HL-60 (cell line): ENCODE measurements around the gene ENTPD7.
A peak's percentile ranks its signal among the peaks of the same experiment; 100 is the strongest.

Experiments
- DNase-seq, 2 experiments: peaks; one replicate each; pipeline ENCODE4 v3.0.0-alpha.2; 2010 to 2020; ENCODE audit warnings: low read depth in 1 of 2, low spot score in 1 of 2
- H3K27ac ChIP-seq: fragments of 250-450 bp; sonication (Bioruptor Pico); replicated peaks from 2 replicates; pipeline ENCODE4 v1.5.1; 2020; ENCODE audit warnings: mild to moderate bottlenecking, moderate library complexity
- H3K27me3 ChIP-seq: fragments of 250-450 bp; sonication (Bioruptor Pico); 2 replicates; pipeline ENCODE4 v1.5.1; 2021; ENCODE audit warnings: mild to moderate bottlenecking, moderate library complexity; ENCODE audit not compliant: insufficient read depth, poor library complexity, severe bottlenecking
- H3K4me3 ChIP-seq: replicated peaks from 2 replicates; pipeline ENCODE4 v1.5.1; 2011; ENCODE audit warnings: mild to moderate bottlenecking, control low read depth, low read length; ENCODE audit not compliant: insufficient read depth
- CTCF ChIP-seq: IDR thresholded peaks from one replicate; pipeline ENCODE4 v1.5.1; 2011; ENCODE audit warnings: low read length, control low read depth, inconsistent platforms; ENCODE audit not compliant: insufficient read depth
- GABPA ChIP-seq: IDR thresholded peaks from 2 replicates; pipeline ENCODE4 v1.6.1; 2012; ENCODE audit warnings: low read depth
- POLR2AphosphoS5 ChIP-seq: IDR thresholded peaks from 2 replicates; pipeline ENCODE4 v1.6.1; 2012; ENCODE audit warnings: low read depth
- REST ChIP-seq: IDR thresholded peaks from 2 replicates; pipeline ENCODE4 v1.6.1; 2012; ENCODE audit warnings: low read depth; ENCODE audit not compliant: insufficient replicate concordance
- SPI1 ChIP-seq: IDR thresholded peaks from 2 replicates; pipeline ENCODE4 v1.6.1; 2012; ENCODE audit warnings: low read depth, mild to moderate bottlenecking, borderline replicate concordance

ENTPD7 gene

GRCh38 chr10:99659868-99660366 is 608 bp downstream of the ENTPD7 start:
- TF ChIP-seq SPI1, result no peak
- no peak for TF ChIP-seq REST
- no peak for TF ChIP-seq GABPA
- no peak for TF ChIP-seq POLR2AphosphoS5
- no peak for TF ChIP-seq CTCF
- H3K4me3 ChIP-seq, result peak overlapping the region; percentile 97
- no peaks in the 10 kb centered on the region for H3K27me3 ChIP-seq
- no peak for DNase-seq
- peak overlapping the region; percentile 85 for H3K27ac ChIP-seq

GRCh38 chr10:99660662-99661376 is 1.5 kb downstream of the ENTPD7 start:
- DNase-seq, result no peak
- H3K27me3 ChIP-seq, result no peaks in the 10 kb centered on the region
- TF ChIP-seq POLR2AphosphoS5 (no peak), REST (no peak), CTCF (no peak), GABPA (no peak), SPI1 (no peak)
- peak overlapping the region; percentile 97 for H3K4me3 ChIP-seq
- H3K27ac ChIP-seq, result peak overlapping the region; percentile 28

GRCh38 chr10:99661377-99661763 is 2.1 kb downstream of the ENTPD7 start:
- no peak for DNase-seq
- Histone ChIP-seq H3K27me3 (no peaks in the 10 kb centered on the region), H3K4me3 (peak overlapping the region; percentile 10; the same call in 1 of the 2 replicates), H3K27ac (peak overlapping the region; percentile 28)
- no peak for TF ChIP-seq POLR2AphosphoS5
- TF ChIP-seq REST, result no peak
- TF ChIP-seq SPI1, result no peak
- no peak for TF ChIP-seq GABPA
- no peak for TF ChIP-seq CTCF
